GM18867 (cell line): ENCODE data around the gene AOC2.
"Not testable (repeated sequence)": the region's sequence is repeated elsewhere in the genome, so short reads cannot be mapped to it uniquely, and the experiment has no call there.

Experiments used
- ATAC-seq: cut with Tn5 transposase; IDR thresholded peaks from one replicate; pipeline ENCODE4 v1.9.1; 2021; ENCODE audit warnings: mild to moderate bottlenecking, moderate library complexity; ENCODE audit not compliant: unreplicated experiment

Gene AOC2

GRCh38 chr17:42853004-42853403 lies 8.6 kb downstream of the AOC2 start:
- no peak for ATAC-seq

- no peak for ATAC-seq
Observed at GRCh38 chr17:42853597-42853967, 9.2 kb downstream of the AOC2 start.

- no peak for ATAC-seq
Observed at GRCh38 chr17:42853968-42854790, 9.8 kb downstream of the AOC2 start.

GRCh38 chr17:42855048-42855596 lies 10.7 kb downstream of the AOC2 start:
- no peak for ATAC-seq

GRCh38 chr17:42856093-42856492 lies 11.7 kb downstream of the AOC2 start:
- ATAC-seq = not testable (repeated sequence)

GRCh38 chr17:42856516-42856915 lies 12.1 kb downstream of the AOC2 start:
- not testable (repeated sequence) for ATAC-seq

- ATAC-seq = no peak
Observed at GRCh38 chr17:42857389-42857788, 13.0 kb downstream of the AOC2 start.

- no peak for ATAC-seq
Observed at GRCh38 chr17:42865638-42866094, 21.3 kb downstream of the AOC2 start.

- ATAC-seq = no peak
Observed at GRCh38 chr17:42866216-42866615, 21.8 kb downstream of the AOC2 start.

- no peak for ATAC-seq
Observed at GRCh38 chr17:42866631-42867575, 22.5 kb downstream of the AOC2 start.

GRCh38 chr17:42867694-42868261 lies 23.4 kb downstream of the AOC2 start:
- ATAC-seq = not testable (repeated sequence)

GRCh38 chr17:42868338-42868737 lies 24.0 kb downstream of the AOC2 start:
- no peak for ATAC-seq

GRCh38 chr17:42871647-42872046 lies 27.3 kb downstream of the AOC2 start:
- ATAC-seq = no peak

GRCh38 chr17:42872251-42872965 lies 28.0 kb downstream of the AOC2 start:
- ATAC-seq = no peak

GRCh38 chr17:42873315-42873714 lies 28.9 kb downstream of the AOC2 start:
- ATAC-seq = no peak

- ATAC-seq = not testable (repeated sequence)
Observed at GRCh38 chr17:42873932-42874695, 29.7 kb downstream of the AOC2 start.

- ATAC-seq = no peak
Observed at GRCh38 chr17:42877037-42877436, 32.7 kb downstream of the AOC2 start.

- ATAC-seq = no peak
Observed at GRCh38 chr17:42878123-42878880, 33.9 kb downstream of the AOC2 start.
